Caco-2 (cell line): ENCODE data around the gene TINAG. TPM values are rescaled to one million over a fixed set of nuclear protein-coding genes. Genes with fewer than 3 reads are reported as not detected.

ENCODE experiments used
- BruUV-seq: library from RNA; stranded (reverse); fragments of 400-500 nt; replicated peaks from 2 replicates; lab custom pipeline; 2021; lab: Mats Ljungman, UMichigan
- CTCF ChIA-PET: fragments of 300-600 bp; sonication (Branson Sonifier 250); formaldehyde crosslinking; loops from one replicate; lab custom pipeline; 2022; ENCODE audit warnings: antibody characterized with exemption; lab: Charles Lee
- POLR2A ChIA-PET: fragments of 300-600 bp; sonication (Branson Sonifier 250); formaldehyde crosslinking; loops from one replicate; lab custom pipeline; 2022; ENCODE audit warnings: antibody characterized with exemption; lab: Charles Lee
- DNase-seq, 2 experiments: peaks; one replicate each; pipeline versions ENCODE4 v3.0.0 to v3.0.0-alpha.2; 2020 to 2022
- H3K27me3 ChIP-seq: replicated peaks from 2 replicates; pipeline ENCODE4 v1.6.0; 2011; ENCODE audit warnings: low read length; ENCODE audit not compliant: control insufficient read depth, insufficient read depth
- H3K36me3 ChIP-seq: 2 replicates; pipeline ENCODE4 v1.5.1; 2011; ENCODE audit warnings: low read length; ENCODE audit not compliant: control insufficient read depth, insufficient read depth
- H3K4me1 ChIP-seq: fragments of 250-450 bp; sonication (Bioruptor Pico); 2 replicates; pipeline ENCODE4 v1.5.1; 2020; ENCODE audit warnings: mild to moderate bottlenecking
- H3K4me3 ChIP-seq: 2 replicates; pipeline ENCODE4 v1.5.1; 2011; ENCODE audit warnings: low read depth, mild to moderate bottlenecking, control low read depth, low read length
- H3K9me3 ChIP-seq: fragments of 250-450 bp; sonication (Bioruptor Pico); 2 replicates; pipeline ENCODE4 v1.5.1; 2020; ENCODE audit warnings: mild to moderate bottlenecking, moderate library complexity
- H3K27ac Mint-ChIP-seq: one replicate; pipeline ENCODE4 v1.8.0; 2022; ENCODE audit warnings: mixed read lengths; ENCODE audit not compliant: unreplicated experiment
- H3K27me3 Mint-ChIP-seq: one replicate; pipeline ENCODE4 v1.8.0; 2022; ENCODE audit warnings: mixed read lengths; ENCODE audit not compliant: insufficient read depth, unreplicated experiment
- H3K36me3 Mint-ChIP-seq: one replicate; pipeline ENCODE4 v1.8.0; 2022; ENCODE audit warnings: mild to moderate bottlenecking, mixed read lengths; ENCODE audit not compliant: insufficient read depth, unreplicated experiment
- H3K4me1 Mint-ChIP-seq: one replicate; pipeline ENCODE4 v1.8.0; 2022; ENCODE audit warnings: low read depth, mixed read lengths; ENCODE audit not compliant: unreplicated experiment
- H3K4me3 Mint-ChIP-seq: one replicate; pipeline ENCODE4 v1.8.0; 2022; ENCODE audit warnings: mild to moderate bottlenecking, moderate library complexity, mixed read lengths; ENCODE audit not compliant: unreplicated experiment
- H3K9me3 Mint-ChIP-seq: one replicate; pipeline ENCODE4 v1.8.0; 2022; ENCODE audit warnings: mixed read lengths; ENCODE audit not compliant: unreplicated experiment
- intact Hi-C: fragments of 100-400 bp; cut with micrococcal nuclease; formaldehyde crosslinking; loops from one replicate; pipeline ENCODE4 v1.10.0; 2022; ENCODE audit not compliant: unreplicated experiment
- total RNA-seq: library from RNA; stranded (reverse); gene quantifications from 2 replicates; pipeline ENCODE4 v1.2.3, GENCODE V29; 2022
- TF ChIP-seq, protein P1 (sequence below), 2 experiments: fragments of 200-600 bp in 1 of 2; IDR thresholded peaks; 1 replicate in 1 of 2; 2 replicates in 1 of 2; pipeline versions ENCODE4 v1.5.1 to v1.8.0; 2011 to 2022; ENCODE audit warnings: antibody characterized with exemption in 1 of 2, control low read depth in 1 of 2, inconsistent platforms in 1 of 2, low read depth in 1 of 2, low read length in 1 of 2, mild to moderate bottlenecking in 1 of 2, moderate library complexity in 1 of 2; ENCODE audit not compliant: insufficient read depth in 1 of 2, severe bottlenecking in 1 of 2, unreplicated experiment in 1 of 2

The TINAG gene
- total RNA-seq, 1 experiment from 2014 or later = not detected

DNA sequence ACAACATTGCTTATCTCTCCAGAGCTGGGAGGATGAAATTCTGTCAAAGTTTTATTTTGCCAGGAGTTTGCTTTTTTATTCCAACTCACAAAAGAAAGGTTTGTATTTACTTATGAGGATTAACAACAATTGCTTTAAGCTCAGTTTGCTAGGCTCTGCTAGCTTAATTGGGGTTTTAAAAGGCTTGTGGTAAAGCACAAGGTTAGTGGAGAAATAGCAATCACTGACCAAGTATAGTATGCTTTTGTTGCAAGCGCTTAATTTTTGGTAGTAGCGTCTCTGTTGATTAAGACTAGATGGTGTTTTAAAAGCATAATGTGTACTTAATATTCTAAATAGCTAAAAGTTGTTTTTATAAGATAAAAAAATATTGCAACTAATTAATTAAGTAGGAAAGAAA is 45.7 kb downstream of the TINAG start:
- DNase-seq = no peak
- no peaks in the 10 kb centered on the region for H3K36me3 ChIP-seq
- TF ChIP-seq, protein P1, sequence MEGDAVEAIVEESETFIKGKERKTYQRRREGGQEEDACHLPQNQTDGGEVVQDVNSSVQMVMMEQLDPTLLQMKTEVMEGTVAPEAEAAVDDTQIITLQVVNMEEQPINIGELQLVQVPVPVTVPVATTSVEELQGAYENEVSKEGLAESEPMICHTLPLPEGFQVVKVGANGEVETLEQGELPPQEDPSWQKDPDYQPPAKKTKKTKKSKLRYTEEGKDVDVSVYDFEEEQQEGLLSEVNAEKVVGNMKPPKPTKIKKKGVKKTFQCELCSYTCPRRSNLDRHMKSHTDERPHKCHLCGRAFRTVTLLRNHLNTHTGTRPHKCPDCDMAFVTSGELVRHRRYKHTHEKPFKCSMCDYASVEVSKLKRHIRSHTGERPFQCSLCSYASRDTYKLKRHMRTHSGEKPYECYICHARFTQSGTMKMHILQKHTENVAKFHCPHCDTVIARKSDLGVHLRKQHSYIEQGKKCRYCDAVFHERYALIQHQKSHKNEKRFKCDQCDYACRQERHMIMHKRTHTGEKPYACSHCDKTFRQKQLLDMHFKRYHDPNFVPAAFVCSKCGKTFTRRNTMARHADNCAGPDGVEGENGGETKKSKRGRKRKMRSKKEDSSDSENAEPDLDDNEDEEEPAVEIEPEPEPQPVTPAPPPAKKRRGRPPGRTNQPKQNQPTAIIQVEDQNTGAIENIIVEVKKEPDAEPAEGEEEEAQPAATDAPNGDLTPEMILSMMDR (IDR thresholded peaks at IDR 0.05; ENCODE audit: insufficient read depth in 1 of 2, low read depth in 1 of 2, low read length in 1 of 2, severe bottlenecking in 1 of 2, unreplicated experiment in 1 of 2) = no peak
- ChIA-PET POLR2A (no interaction called here), CTCF (no interaction called here)
- no peaks in the 10 kb centered on the region for H3K36me3 Mint-ChIP-seq
- H3K27me3 ChIP-seq = no peaks in the 10 kb centered on the region
- no peaks in the 10 kb centered on the region for H3K9me3 Mint-ChIP-seq
- no peaks in the 10 kb centered on the region for H3K4me1 Mint-ChIP-seq
- H3K27ac Mint-ChIP-seq = no peak overlapping the region
- H3K27me3 Mint-ChIP-seq = peaks cover 18% of the 10 kb centered on the region
- intact Hi-C loops = no loop called here
- no peak overlapping the region for H3K4me3 Mint-ChIP-seq
- H3K9me3 ChIP-seq = no peaks in the 10 kb centered on the region
- BruUV-seq = no TSS peak
- H3K4me1 ChIP-seq = no peaks in the 10 kb centered on the region
- no peak overlapping the region for H3K4me3 ChIP-seq

DNA sequence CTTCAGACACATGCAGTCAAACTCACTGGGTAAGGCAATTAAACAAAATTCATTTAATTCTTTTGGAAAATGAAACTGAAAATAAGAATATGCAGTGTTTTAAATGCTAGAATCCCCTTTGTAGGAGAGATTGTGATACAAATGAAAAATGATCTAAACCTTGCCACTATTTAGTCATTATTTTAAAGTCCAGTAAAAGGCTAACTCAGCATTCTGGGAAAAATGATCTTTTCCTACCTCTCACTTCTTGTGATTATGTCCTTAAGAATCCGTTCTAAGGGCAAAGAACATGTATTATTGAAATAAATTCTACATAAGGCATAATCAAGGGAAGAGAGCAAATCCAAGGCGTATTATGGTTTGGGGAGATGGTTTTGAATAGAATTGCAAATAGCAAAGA is 46.4 kb downstream of the TINAG start:
- Histone ChIP-seq H3K36me3 (no peaks in the 10 kb centered on the region), H3K4me1 (no peaks in the 10 kb centered on the region), H3K9me3 (no peaks in the 10 kb centered on the region), H3K4me3 (no peak overlapping the region), H3K27me3 (no peaks in the 10 kb centered on the region)
- ChIA-PET POLR2A (no interaction called here), CTCF (no interaction called here)
- no peak for DNase-seq
- H3K4me1 Mint-ChIP-seq = no peaks in the 10 kb centered on the region
- H3K4me3 Mint-ChIP-seq = no peak overlapping the region
- H3K36me3 Mint-ChIP-seq = no peaks in the 10 kb centered on the region
- intact Hi-C loops = no loop called here
- TF ChIP-seq, protein P1 (IDR thresholded peaks at IDR 0.05; ENCODE audit: insufficient read depth in 1 of 2, low read depth in 1 of 2, low read length in 1 of 2, severe bottlenecking in 1 of 2, unreplicated experiment in 1 of 2) = no peak
- no peak overlapping the region for H3K27ac Mint-ChIP-seq
- no TSS peak for BruUV-seq
- peaks cover 18% of the 10 kb centered on the region for H3K27me3 Mint-ChIP-seq
- H3K9me3 Mint-ChIP-seq = no peaks in the 10 kb centered on the region

DNA sequence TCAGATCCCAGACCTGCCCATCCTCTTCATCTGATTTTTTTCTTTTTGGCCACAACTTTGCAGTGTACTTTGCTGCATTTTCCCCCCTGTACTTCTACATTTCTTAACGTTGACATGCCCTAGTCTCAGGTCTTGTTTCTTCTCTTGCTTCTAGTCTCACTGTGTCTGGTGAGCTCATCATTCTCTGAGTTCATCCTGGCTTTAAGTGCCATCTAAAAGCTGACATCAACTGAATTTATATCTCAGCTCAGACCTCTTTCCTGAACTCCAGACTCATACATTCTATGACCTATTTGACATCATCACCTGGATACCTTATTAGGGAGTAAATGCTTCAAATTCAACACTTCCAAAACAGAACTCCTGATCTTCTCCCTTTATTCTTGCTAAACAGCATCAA is 48.9 kb downstream of the TINAG start:
- H3K27me3 Mint-ChIP-seq = peaks cover 18% of the 10 kb centered on the region
- no peaks in the 10 kb centered on the region for H3K36me3 Mint-ChIP-seq
- no peak overlapping the region for H3K4me3 Mint-ChIP-seq
- no peaks in the 10 kb centered on the region for H3K27me3 ChIP-seq
- H3K36me3 ChIP-seq = no peaks in the 10 kb centered on the region
- H3K4me3 ChIP-seq = no peak overlapping the region
- ChIA-PET CTCF (no interaction called here), POLR2A (no interaction called here)
- DNase-seq = no peak
- H3K4me1 Mint-ChIP-seq = no peaks in the 10 kb centered on the region
- no peak overlapping the region for H3K27ac Mint-ChIP-seq
- H3K9me3 ChIP-seq = no peaks in the 10 kb centered on the region
- TF ChIP-seq, protein P1 (IDR thresholded peaks at IDR 0.05; ENCODE audit: insufficient read depth in 1 of 2, low read depth in 1 of 2, low read length in 1 of 2, severe bottlenecking in 1 of 2, unreplicated experiment in 1 of 2) = no peak
- BruUV-seq = no TSS peak
- intact Hi-C loops = no loop called here
- H3K9me3 Mint-ChIP-seq = no peaks in the 10 kb centered on the region
- no peaks in the 10 kb centered on the region for H3K4me1 ChIP-seq
